HEK293 (cell line): ENCODE results near the gene PTGIR.

Experiments
- BCL11B ChIP-seq: fragments of 450-650 bp; formaldehyde crosslinking; IDR thresholded peaks from 2 replicates; pipeline ENCODE4 v1.5.1; 2016; ENCODE audit warnings: low read depth, missing biosample characterization, missing genetic modification characterization
- GLIS1 ChIP-seq: fragments of 450-650 bp; formaldehyde crosslinking; IDR thresholded peaks from 2 replicates; pipeline ENCODE4 v1.5.1; 2016; ENCODE audit warnings: missing biosample characterization, missing genetic modification characterization
- KLF1 ChIP-seq: fragments of 450-650 bp; formaldehyde crosslinking; IDR thresholded peaks from 2 replicates; pipeline ENCODE4 v1.5.1; 2016; ENCODE audit warnings: missing biosample characterization, missing genetic modification characterization
- KLF17 ChIP-seq: fragments of 450-650 bp; formaldehyde crosslinking; IDR thresholded peaks from 2 replicates; pipeline ENCODE4 v1.5.1; 2016; ENCODE audit warnings: missing biosample characterization, missing genetic modification characterization
- KLF8 ChIP-seq: fragments of 450-650 bp; formaldehyde crosslinking; IDR thresholded peaks from 2 replicates; pipeline ENCODE4 v1.5.1; 2016; ENCODE audit warnings: missing biosample characterization, missing genetic modification characterization
- PRDM10 ChIP-seq: fragments of 450-650 bp; formaldehyde crosslinking; IDR thresholded peaks from 2 replicates; pipeline ENCODE4 v1.5.1; 2016; ENCODE audit warnings: missing biosample characterization, missing genetic modification characterization
- SCRT1 ChIP-seq: fragments of 450-650 bp; formaldehyde crosslinking; IDR thresholded peaks from 2 replicates; pipeline ENCODE4 v1.5.1; 2016; ENCODE audit warnings: missing biosample characterization, missing genetic modification characterization, borderline replicate concordance
- SCRT2 ChIP-seq: fragments of 450-650 bp; formaldehyde crosslinking; IDR thresholded peaks from 2 replicates; pipeline ENCODE4 v1.5.1; 2016; ENCODE audit warnings: missing biosample characterization, missing genetic modification characterization
- SP7 ChIP-seq: fragments of 450-650 bp; formaldehyde crosslinking; IDR thresholded peaks from 2 replicates; pipeline ENCODE4 v1.5.1; 2016; ENCODE audit warnings: missing biosample characterization, missing genetic modification characterization
- YY2 ChIP-seq: fragments of 450-650 bp; formaldehyde crosslinking; IDR thresholded peaks from 2 replicates; pipeline ENCODE4 v1.5.1; 2016; ENCODE audit warnings: missing biosample characterization, missing genetic modification characterization
- ZBTB10 ChIP-seq: fragments of 450-650 bp; formaldehyde crosslinking; IDR thresholded peaks from 2 replicates; pipeline ENCODE4 v1.5.1; 2016; ENCODE audit warnings: missing biosample characterization, missing genetic modification characterization
- ZBTB20 ChIP-seq: fragments of 450-650 bp; formaldehyde crosslinking; IDR thresholded peaks from 2 replicates; pipeline ENCODE4 v1.5.1; 2016; ENCODE audit warnings: missing biosample characterization, missing genetic modification characterization
- ZBTB7A ChIP-seq: fragments of 450-650 bp; formaldehyde crosslinking; IDR thresholded peaks from 2 replicates; pipeline ENCODE4 v1.5.1; 2016; ENCODE audit warnings: low read depth, missing biosample characterization, missing genetic modification characterization
- ZNF175 ChIP-seq: fragments of 450-650 bp; formaldehyde crosslinking; IDR thresholded peaks from 2 replicates; pipeline ENCODE4 v1.5.1; 2016; ENCODE audit warnings: missing biosample characterization, missing genetic modification characterization
- ZNF239 ChIP-seq: fragments of 450-650 bp; formaldehyde crosslinking; IDR thresholded peaks from 2 replicates; pipeline ENCODE4 v1.5.1; 2016; ENCODE audit warnings: missing biosample characterization, missing genetic modification characterization
- ZNF24 ChIP-seq: fragments of 450-650 bp; formaldehyde crosslinking; IDR thresholded peaks from 2 replicates; pipeline ENCODE4 v1.5.1; 2016; ENCODE audit warnings: missing biosample characterization, missing genetic modification characterization
- ZNF248 ChIP-seq: fragments of 450-650 bp; formaldehyde crosslinking; IDR thresholded peaks from 2 replicates; pipeline ENCODE4 v1.5.1; 2017; ENCODE audit warnings: missing biosample characterization, missing genetic modification characterization
- ZNF280D ChIP-seq: fragments of 450-650 bp; formaldehyde crosslinking; IDR thresholded peaks from 2 replicates; pipeline ENCODE4 v1.5.1; 2016; ENCODE audit warnings: missing biosample characterization, missing genetic modification characterization
- ZNF624 ChIP-seq: fragments of 450-650 bp; formaldehyde crosslinking; IDR thresholded peaks from 2 replicates; pipeline ENCODE4 v1.5.1; 2017; ENCODE audit warnings: missing biosample characterization, missing genetic modification characterization
- ZNF660 ChIP-seq: fragments of 450-650 bp; IDR thresholded peaks from 2 replicates; pipeline ENCODE4 v1.5.1; 2018; ENCODE audit warnings: missing biosample characterization, mild to moderate bottlenecking, missing genetic modification characterization
- ZNF664 ChIP-seq: fragments of 450-650 bp; formaldehyde crosslinking; IDR thresholded peaks from 2 replicates; pipeline ENCODE4 v1.5.1; 2016; ENCODE audit warnings: missing biosample characterization, missing genetic modification characterization
- ZNF76 ChIP-seq: fragments of 450-650 bp; formaldehyde crosslinking; IDR thresholded peaks from 2 replicates; pipeline ENCODE4; 2016; ENCODE audit warnings: low read depth, missing biosample characterization, missing genetic modification characterization, borderline replicate concordance
- ZSCAN23 ChIP-seq: fragments of 450-650 bp; formaldehyde crosslinking; IDR thresholded peaks from 2 replicates; pipeline ENCODE4 v1.5.1; 2016; ENCODE audit warnings: missing biosample characterization, missing genetic modification characterization
- TF ChIP-seq, protein P1 (sequence below): fragments of 450-650 bp; formaldehyde crosslinking; IDR thresholded peaks from 2 replicates; pipeline ENCODE4 v1.5.1; 2016; ENCODE audit warnings: missing biosample characterization, missing genetic modification characterization

PTGIR gene

DNA sequence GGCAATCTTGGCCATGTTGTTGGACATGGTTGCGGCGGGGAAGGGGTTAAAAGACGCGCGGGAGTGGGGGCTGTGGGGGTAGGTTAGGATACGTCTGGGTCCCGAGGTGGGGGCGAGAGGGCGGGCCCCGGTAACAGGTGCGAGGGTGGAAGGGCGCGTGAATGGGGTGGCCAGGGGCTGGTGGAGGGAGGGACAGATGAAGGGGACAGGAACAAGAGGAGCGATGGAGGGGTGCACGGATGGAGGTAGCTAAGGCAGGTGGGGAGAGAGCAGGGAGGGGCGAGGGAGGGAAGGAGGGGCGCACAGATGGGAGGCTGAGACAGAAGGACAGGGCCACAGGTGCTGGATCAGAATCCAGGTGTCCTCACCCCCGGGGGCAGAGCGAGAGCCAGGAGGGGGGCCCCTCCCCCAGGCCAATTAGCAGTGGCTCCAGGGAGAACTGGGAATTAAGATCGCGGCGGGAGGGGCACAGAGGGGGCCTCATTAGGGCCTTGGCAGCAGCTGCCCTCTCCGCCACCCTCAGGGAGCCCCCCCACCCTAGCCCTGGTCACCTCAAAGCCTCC lies 9.8 kb upstream of the PTGIR start (continued):
- TF ChIP-seq ZBTB10 (tag by site-specific recombination): peak; percentile 81; the same call in 1 of the 2 replicates
- TF ChIP-seq ZNF76: peak; percentile 34; the same call in 1 of the 2 replicates
- TF ChIP-seq ZNF24: 0 out of 2 replicates have a peak, but pooled peaks have one; percentile 18
- 0 out of 2 replicates have a peak, but pooled peaks have one; percentile 43 for TF ChIP-seq ZSCAN23
- peak; percentile 89 for TF ChIP-seq SCRT2 (tag by site-specific recombination)
- no peak for TF ChIP-seq SP7 (tag by site-specific recombination)
- TF ChIP-seq ZNF248 (tag by site-specific recombination): peak; percentile 52; the same call in 1 of the 2 replicates
- peak; percentile 66 for TF ChIP-seq SCRT1 (tag by site-specific recombination)
- TF ChIP-seq, protein P1, sequence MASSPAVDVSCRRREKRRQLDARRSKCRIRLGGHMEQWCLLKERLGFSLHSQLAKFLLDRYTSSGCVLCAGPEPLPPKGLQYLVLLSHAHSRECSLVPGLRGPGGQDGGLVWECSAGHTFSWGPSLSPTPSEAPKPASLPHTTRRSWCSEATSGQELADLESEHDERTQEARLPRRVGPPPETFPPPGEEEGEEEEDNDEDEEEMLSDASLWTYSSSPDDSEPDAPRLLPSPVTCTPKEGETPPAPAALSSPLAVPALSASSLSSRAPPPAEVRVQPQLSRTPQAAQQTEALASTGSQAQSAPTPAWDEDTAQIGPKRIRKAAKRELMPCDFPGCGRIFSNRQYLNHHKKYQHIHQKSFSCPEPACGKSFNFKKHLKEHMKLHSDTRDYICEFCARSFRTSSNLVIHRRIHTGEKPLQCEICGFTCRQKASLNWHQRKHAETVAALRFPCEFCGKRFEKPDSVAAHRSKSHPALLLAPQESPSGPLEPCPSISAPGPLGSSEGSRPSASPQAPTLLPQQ (tag by site-specific recombination): 0 out of 2 replicates have a peak, but pooled peaks have one; percentile 28
- no peak for TF ChIP-seq ZNF280D
- no peak for TF ChIP-seq ZNF175 (tag by site-specific recombination)
- peak; percentile 98 for TF ChIP-seq GLIS1 (tag by site-specific recombination)
- TF ChIP-seq ZNF660: no peak
- no peak for TF ChIP-seq ZNF239 (tag by site-specific recombination)
- no peak for TF ChIP-seq ZBTB7A (tag by site-specific recombination)
- peak; percentile 97 for TF ChIP-seq PRDM10 (tag by site-specific recombination)
- TF ChIP-seq KLF17 (tag by site-specific recombination): peak; percentile 88
- TF ChIP-seq YY2 (tag by site-specific recombination): 0 out of 2 replicates have a peak, but pooled peaks have one; percentile 46
- TF ChIP-seq BCL11B: 0 out of 2 replicates have a peak, but pooled peaks have one; percentile 32
- peak; percentile 18; the same call in 1 of the 2 replicates for TF ChIP-seq KLF1 (tag by site-specific recombination)
- TF ChIP-seq ZNF624 (tag by site-specific recombination): no peak
- peak; percentile 50; the same call in 1 of the 2 replicates for TF ChIP-seq KLF8 (tag by site-specific recombination)
- no peak for TF ChIP-seq ZNF664
- TF ChIP-seq ZBTB20 (tag by site-specific recombination): peak; percentile 18
